Measurements from ENCODE around the gene MIS12. TPM values are rescaled to one million over a fixed set of nuclear protein-coding genes. Genes with fewer than 3 reads are reported as not detected.

Gene MIS12
- total RNA-seq, 1 donor from 2014 or later: 33.9 TPM

DNA sequence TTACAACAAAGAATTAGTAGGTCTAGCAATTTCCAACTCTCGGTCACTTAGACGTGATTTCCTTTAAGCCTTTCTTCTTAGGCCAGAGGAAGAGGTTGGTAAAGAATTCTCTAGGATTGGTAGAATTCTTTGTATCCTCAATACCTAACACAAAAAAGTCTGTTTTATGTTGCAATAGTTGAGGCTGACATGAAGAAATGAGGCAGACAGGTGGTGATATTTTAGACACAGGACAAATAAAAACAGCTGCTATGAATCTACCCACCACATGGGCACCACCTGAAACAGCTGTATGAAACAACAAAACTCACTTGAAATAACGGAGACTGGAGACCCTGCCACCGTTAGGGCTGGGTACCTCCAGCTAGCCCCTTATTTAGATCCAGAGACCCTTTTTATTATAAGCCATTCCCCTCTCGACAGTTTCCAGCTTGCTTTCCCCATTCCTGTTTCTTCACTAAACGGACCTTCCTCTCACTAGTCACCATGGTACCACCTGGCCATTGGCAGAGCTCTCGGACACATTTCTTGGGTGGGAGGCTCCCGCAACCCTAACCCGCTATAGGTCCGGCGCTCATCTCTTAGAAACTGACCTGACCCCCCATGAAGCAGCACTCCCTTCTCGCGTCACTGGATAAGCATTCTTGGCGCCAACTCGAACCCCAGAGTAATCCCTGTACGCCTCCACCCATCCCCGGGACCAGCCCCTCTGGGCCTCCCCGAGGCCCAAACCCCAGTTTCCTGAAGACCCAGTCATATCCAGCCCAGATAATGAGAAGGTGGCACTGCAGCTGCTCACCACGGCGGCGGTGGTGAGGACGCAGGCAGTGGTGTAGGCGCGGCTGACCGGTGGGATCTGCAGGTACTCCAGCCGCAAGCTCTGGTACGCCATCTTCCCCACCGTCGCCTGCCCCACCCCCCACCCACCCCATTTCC is 828 bp upstream of the MIS12 start, which contains the start of gene DERL2:
Gene DERL2 (minus strand): TSS at position 909 of the 936 bp plus-strand sequence. CDS start 17 bp downstream, at position 892.
- no peaks in the 10 kb centered on the region for H3K9me3 Mint-ChIP-seq
- DNase-seq (ENCODE audit: low read depth, low spot score): no peak
- H3K36me3 Mint-ChIP-seq (ENCODE audit: low read depth): peaks cover 27% of the 10 kb centered on the region
- H3K4me1 Mint-ChIP-seq: peaks cover 38% of the 10 kb centered on the region
- TF ChIP-seq, protein P1, sequence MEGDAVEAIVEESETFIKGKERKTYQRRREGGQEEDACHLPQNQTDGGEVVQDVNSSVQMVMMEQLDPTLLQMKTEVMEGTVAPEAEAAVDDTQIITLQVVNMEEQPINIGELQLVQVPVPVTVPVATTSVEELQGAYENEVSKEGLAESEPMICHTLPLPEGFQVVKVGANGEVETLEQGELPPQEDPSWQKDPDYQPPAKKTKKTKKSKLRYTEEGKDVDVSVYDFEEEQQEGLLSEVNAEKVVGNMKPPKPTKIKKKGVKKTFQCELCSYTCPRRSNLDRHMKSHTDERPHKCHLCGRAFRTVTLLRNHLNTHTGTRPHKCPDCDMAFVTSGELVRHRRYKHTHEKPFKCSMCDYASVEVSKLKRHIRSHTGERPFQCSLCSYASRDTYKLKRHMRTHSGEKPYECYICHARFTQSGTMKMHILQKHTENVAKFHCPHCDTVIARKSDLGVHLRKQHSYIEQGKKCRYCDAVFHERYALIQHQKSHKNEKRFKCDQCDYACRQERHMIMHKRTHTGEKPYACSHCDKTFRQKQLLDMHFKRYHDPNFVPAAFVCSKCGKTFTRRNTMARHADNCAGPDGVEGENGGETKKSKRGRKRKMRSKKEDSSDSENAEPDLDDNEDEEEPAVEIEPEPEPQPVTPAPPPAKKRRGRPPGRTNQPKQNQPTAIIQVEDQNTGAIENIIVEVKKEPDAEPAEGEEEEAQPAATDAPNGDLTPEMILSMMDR (conservative IDR thresholded peaks at IDR 0.05): no peak
- H3K27me3 Mint-ChIP-seq (ENCODE audit: low read depth): no peaks in the 10 kb centered on the region
- peak within 1 kb of the TSS; percentile 96 for H3K4me3 Mint-ChIP-seq
- peak within 1 kb of the TSS; percentile 99 for H3K27ac Mint-ChIP-seq (ENCODE audit: unreplicated experiment)

DNA sequence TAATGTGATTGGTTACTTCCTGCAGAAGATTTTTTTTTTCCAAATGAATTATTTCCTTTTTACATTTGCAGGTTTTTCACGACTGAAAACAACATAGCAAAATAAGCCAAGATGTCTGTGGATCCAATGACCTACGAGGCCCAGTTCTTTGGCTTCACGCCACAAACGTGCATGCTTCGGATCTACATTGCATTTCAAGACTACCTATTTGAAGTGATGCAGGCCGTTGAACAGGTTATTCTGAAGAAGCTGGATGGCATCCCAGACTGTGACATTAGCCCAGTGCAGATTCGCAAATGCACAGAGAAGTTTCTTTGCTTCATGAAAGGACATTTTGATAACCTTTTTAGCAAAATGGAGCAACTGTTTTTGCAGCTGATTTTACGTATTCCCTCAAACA is 2.4 kb downstream of the MIS12 start:
- Mint-ChIP-seq H3K36me3 (ENCODE audit: low read depth) (peaks cover 31% of the 10 kb centered on the region), H3K4me3 (peak overlapping the region; percentile 72), H3K27me3 (ENCODE audit: low read depth) (no peaks in the 10 kb centered on the region), H3K4me1 (peaks cover 35% of the 10 kb centered on the region), H3K9me3 (peaks cover 7% of the 10 kb centered on the region), H3K27ac (ENCODE audit: unreplicated experiment) (no peak overlapping the region)
- TF ChIP-seq, protein P1 (conservative IDR thresholded peaks at IDR 0.05): no peak
- DNase-seq (ENCODE audit: low read depth, low spot score): no peak

DNA sequence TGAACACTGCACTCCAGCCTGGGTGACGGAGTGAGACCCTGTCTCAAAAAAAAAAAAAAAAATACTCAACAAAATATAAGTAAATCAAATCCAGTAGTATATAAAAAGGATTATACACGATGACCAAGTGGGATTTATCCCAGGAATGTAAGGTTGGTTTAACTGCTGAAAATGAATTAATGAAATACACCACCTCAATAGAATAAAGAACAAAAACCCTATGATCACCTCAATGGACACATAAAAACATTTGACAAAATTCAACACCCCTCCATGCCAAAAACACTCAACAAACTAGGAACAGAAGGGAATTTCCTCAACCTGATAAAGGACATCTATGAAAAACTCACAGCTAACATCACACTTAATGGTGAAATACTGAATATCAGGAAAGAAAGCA is 6.6 kb downstream of the MIS12 start:
- Mint-ChIP-seq H3K36me3 (ENCODE audit: low read depth) (peaks cover 18% of the 10 kb centered on the region), H3K4me3 (no peak overlapping the region), H3K27me3 (ENCODE audit: low read depth) (peaks cover 20% of the 10 kb centered on the region), H3K4me1 (peaks cover 5% of the 10 kb centered on the region), H3K27ac (ENCODE audit: unreplicated experiment) (no peak overlapping the region), H3K9me3 (peaks cover 10% of the 10 kb centered on the region)
- DNase-seq (ENCODE audit: low read depth, low spot score): no peak
- TF ChIP-seq, protein P1 (conservative IDR thresholded peaks at IDR 0.05): no peak

DNA sequence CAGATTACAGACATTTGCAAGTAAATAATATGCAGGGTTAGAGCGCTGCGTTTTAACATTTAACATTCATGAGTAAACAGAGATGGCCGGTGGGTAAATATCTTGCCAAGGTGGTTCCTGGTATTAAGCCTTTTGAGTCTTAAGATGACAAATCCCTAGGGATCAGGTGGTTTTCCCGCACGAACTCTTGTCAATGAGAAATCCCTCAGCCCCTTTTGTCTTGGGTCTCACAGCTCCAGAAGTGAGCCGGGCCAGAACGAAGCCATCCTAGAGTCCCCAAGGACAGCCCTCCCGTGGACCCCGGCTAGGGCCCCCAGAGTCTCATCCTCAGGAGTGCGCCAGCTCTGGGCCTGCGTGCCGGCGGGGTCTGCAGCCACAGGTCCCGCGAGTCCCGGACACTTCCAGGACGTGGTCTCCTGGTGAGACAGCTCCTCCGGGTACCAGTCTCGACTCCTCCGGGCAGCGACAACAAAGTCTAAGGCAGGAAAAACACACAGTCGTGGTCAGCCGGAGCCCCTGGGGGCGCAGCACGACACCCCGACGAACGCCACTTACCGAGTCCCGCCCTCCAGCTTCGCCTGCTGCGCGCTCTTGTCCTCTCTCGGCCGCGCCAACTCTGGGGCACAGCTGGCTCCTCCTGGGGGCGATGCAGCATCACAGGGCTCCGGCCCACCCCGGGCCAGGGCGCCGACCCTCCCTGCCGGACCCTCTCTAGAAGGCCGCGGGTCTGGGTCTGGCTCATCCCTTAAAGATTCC is 13.3 kb downstream of the MIS12 start:
- no peak overlapping the region for H3K27ac Mint-ChIP-seq (ENCODE audit: unreplicated experiment)
- DNase-seq (ENCODE audit: low read depth, low spot score): peak; percentile 29
- peaks cover 5% of the 10 kb centered on the region for H3K36me3 Mint-ChIP-seq (ENCODE audit: low read depth)
- peaks cover 3% of the 10 kb centered on the region for H3K9me3 Mint-ChIP-seq
- H3K27me3 Mint-ChIP-seq (ENCODE audit: low read depth): peaks cover 37% of the 10 kb centered on the region
- peak overlapping the region; percentile 99 for H3K4me3 Mint-ChIP-seq
- TF ChIP-seq, protein P1 (conservative IDR thresholded peaks at IDR 0.05): no peak
- H3K4me1 Mint-ChIP-seq: peaks cover 27% of the 10 kb centered on the region

DNA sequence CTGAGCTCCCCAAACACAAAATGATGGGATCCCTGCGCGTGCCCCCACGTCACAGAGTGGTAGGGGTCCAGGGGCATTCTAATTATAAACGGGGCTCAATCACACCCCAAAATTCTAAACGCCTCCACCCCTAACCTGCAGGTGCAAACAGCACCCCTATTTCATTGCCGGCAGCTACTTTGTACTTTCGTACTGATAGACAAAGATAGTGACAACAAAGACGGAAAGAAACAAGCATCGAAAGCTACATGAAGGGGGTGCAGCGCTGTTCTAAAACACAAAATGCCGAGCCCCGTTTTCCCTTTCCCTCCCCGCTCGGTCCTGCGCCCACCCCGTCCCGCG is 13.9 kb downstream of the MIS12 start:
- TF ChIP-seq, protein P1 (conservative IDR thresholded peaks at IDR 0.05): no peak
- Mint-ChIP-seq H3K36me3 (ENCODE audit: low read depth) (peaks cover 5% of the 10 kb centered on the region), H3K27me3 (ENCODE audit: low read depth) (peaks cover 35% of the 10 kb centered on the region), H3K4me3 (peak overlapping the region; percentile 99), H3K27ac (ENCODE audit: unreplicated experiment) (peak overlapping the region; percentile 94), H3K9me3 (peaks cover 3% of the 10 kb centered on the region), H3K4me1 (peaks cover 27% of the 10 kb centered on the region)
- no peak for DNase-seq (ENCODE audit: low read depth, low spot score)

All from neural crest cell (in vitro differentiated cells).